NCI-H1694 treated with DMSO at 0.1 percent for 48 hours (cell line): ENCODE results near the gene SIPA1L3.

Source experiments
- DNase-seq: peaks from one replicate; lab custom pipeline; 2025; lab: John Stamatoyannopoulos, UW

Gene SIPA1L3

DNA sequence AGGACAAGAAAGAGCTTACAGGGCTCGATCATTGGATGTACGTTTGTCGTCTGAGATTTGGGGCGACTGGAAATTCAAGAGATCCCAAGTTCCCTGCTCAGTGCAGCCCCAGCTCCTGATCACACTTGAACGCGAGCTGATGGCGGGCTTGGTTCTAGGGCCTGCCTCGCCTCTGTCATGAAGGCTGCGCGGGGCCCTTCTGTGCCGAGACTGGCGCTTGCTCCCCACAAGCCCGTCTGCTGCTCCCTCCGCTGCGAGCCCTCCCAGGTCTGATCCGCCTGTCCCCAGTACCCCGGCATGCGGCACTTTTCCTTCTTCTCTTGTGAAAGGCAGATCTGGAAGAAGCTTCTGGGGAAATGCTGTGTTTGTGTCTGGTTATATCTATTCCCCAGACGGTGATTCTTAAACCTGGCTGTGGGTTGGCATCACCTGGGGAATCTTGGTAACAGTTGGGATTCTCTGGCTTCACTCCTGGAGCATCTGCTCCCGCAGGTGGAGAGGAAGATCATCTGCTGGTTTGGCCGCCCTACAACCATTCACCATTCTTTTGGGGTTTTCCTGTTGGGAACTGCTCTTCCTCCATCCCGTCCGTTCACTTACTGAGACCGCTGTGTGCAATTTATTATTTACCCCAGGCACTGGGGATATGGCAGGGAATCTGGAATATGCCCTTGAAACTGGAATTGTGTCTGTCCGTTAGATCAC is 43.6 kb downstream of the SIPA1L3 start:
- no peak for DNase-seq

DNA sequence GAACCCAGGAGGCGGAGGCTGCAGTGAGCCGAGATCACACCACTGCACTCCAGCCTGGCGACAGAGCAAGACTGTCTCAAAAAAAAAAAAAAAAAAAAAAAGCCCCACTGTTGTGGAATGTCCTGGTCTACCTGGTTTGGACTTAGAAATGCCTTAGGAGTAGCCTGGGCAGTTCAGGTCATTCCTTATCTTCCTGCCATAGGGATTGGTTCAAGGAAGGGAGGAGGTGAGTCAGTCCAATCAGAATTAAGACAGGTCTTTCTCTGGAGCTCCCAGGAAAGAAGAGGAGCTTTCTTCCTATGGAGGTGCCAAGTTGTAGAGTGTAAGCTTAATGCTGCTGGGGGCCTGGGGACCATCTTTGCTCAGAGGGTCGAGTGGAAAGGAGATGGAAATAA is 44.8 kb downstream of the SIPA1L3 start:
- no peak for DNase-seq

DNA sequence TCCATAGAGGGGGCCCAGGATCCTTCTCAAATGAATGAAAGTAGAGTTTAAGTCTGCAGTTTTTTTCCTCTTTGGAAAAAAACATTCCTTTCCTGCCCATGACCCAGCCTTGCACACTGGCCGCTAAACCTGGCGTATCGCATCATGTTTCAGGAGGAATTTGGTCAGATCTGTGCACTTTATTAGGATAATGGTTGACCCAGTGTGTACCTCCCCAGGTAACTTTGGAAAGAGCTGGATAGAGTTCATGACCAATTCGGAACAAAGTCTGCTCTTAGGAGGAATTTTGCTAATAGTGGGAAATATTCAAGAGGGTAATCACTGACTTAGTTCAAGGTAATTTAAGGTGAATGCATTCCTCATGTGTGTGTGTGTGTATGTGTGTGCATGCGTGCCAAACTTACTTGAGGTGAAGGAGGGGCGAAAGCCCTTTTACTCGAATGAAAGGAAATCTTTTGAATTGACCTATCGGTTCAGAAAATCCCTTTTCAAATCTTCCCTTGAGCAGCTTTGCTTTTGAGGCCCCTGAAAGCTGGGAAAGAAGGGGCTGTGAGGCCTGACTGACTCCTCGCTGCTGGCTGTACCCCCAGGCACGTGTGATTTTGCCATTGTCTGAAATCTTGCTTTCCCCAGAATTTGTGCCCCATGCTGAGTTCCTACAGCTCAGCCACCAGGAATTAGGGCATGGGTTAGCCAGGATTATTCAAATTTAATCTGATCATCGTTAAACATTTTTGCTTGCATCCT is 46.3 kb downstream of the SIPA1L3 start:
- DNase-seq: no peak

DNA sequence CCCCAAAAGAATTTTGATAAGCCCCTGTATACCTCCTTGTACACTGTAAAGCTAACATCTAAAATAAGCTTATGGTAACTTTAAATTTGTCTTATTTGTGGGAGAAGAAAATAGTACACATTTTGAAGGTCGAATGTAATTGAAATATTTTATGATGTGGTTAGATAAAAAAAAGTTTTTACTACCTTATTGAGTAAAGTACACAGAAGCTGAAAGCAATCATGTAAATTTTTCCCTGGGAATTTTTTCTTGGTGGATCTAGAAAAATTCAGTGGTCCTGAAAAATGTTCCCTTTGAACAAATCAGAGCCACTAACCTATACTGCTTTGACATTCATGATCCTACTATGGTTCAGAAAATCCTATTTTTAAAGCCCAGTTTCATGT is 46.9 kb downstream of the SIPA1L3 start:
- no peak for DNase-seq

DNA sequence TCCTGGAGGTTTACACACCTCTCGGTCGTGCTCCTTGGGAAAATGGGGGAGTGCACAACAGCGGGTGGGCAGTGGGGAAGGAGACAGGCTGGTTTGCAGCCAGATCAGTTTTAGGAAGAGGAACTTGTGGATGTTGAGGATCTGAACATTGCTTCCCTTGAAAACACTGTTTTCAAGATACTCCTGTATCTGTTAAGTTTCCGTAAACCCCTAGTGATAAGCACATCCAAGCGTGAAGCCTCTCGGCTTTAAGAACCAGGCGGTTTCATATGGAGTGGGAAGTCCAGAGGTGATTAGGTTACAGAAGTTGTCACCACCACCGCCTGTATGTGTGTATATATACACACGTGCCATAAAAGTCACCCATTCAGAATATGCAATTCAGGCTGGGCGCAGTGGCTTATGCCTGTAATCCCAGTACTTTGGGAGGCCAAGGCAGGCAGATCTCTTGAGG is 47.4 kb downstream of the SIPA1L3 start:
- no peak for DNase-seq

DNA sequence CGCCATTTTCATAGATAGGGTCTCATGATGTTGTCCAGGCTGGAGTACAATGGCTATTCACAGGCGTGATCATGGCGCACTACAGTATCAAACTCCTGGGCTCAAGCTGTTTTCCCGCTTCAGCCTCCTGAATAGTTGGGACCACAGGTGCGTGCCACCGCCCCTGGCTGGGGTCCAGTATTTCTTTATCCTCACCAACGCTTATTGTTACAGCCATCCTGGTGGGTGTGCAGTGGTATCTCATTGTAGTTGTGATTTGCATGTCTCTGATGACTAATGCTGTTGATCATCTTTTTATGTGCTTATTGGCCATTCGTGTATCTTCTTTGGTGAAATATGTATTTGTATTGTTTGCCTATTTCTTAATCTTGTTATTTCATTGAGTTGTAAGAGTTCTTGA is 49.0 kb downstream of the SIPA1L3 start:
- DNase-seq: no peak

DNA sequence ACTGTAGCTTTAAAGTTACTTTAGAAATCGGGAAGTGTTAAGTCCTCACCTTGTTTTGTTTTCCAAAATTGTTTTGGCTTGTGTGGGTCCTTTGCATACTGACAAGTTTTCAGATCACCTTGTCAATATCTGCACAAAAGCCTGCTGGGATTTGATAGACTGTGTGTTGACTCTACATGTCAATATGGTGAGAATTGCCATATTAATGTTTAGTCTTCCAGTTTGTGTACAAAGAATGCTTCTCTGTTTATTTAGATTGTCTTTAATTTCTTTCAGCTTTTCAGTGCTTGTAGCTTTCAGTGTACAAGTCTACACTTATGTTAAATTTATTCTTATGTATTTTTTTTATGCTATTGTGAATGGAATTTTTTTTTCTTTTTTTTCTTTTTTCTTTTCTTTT is 50.2 kb downstream of the SIPA1L3 start:
- no peak for DNase-seq

DNA sequence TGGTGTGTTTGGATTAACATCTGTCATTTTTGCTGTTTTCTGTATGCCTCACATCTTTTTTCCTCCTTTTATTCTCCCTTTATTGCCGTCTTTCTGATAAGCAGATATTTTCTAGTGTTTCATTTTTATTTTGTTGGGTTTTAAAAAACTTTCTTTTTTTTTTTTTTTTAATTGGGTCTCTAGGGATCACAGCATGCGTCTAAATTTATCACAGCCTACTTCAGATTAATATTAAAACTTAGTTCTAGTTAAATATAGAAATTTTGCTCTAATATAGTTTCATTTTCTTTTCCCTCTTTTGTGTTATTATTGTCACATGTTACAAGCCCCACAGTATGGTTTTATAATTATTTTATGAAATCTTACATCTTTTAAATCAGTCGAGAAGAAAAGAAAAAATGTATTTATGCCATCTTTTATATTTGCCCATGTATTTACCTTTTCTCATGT is 52.7 kb downstream of the SIPA1L3 start:
- no peak for DNase-seq

DNA sequence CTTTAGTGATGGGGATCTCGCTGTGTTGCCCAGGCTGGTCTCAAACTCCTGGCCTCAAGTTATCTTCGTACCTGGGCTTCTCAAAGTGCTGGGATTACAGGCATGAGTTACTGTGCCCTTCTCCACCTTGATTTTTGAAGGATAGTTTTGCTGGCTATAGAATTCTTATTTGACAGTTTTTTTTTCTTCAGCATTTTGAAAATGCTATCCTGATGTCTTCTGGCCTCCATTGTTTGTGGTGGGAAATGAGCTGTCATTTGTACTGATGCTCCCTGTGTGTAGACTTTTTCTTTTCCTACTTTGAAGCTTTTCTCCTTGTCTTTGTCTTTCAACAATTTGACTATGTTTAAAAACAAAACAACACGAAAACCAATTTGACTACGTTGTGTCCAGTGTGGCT is 54.2 kb downstream of the SIPA1L3 start:
- DNase-seq: no peak

DNA sequence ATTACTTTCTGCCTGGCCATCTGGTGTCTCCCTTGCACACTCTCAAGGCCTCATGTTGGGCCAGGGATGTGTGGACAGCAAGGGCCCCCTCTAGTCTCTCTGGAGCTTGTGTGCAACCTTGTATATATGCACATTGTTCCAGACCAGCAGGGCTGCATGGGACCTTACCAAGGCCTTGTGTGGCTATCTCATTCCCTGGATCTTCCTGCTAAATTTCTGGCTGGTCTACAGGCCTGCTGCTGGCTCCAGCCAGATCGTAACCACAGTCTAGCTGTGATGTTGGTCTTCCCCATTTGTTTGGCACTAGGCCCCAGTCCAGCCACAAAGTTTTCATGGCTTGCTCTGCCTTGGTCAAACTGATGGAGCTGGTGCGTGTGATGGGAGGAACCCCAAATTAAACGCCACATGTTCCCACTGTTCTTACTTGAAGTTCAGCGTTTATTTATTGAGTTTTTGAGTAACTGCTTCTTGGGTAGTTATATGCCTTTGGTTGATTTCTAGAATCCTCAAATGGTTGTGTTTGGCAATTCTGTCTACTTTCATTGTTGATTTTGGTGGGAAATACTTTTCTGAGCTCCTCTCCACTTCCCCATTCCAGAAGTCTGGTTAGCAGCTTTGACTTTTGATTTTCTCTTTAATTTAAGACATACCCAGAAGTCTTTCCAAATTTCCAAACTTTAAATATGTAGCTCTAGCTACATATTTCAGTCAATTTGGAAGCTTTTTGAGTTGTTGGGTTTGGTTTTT is 56.4 kb downstream of the SIPA1L3 start:
- DNase-seq: no peak

DNA sequence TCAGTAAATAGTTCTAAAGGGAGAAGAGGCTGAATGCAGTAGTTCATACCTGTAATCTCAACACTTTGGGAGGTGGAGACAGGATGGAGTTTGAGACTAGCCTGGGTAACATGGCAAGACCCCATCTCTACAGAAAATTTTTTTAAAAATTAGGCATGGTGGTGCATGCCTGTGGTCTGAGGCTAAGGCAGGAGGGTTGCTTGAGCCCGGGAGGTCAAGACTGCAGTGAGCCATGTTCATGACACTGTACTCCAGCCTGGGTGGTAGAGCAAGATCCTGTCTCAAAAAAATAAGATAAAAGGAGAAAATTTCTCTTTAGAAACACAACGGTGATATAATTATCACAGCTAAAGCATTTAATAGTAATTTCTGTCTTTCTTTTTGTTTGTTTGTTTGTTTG is 57.1 kb downstream of the SIPA1L3 start:
- DNase-seq: no peak

DNA sequence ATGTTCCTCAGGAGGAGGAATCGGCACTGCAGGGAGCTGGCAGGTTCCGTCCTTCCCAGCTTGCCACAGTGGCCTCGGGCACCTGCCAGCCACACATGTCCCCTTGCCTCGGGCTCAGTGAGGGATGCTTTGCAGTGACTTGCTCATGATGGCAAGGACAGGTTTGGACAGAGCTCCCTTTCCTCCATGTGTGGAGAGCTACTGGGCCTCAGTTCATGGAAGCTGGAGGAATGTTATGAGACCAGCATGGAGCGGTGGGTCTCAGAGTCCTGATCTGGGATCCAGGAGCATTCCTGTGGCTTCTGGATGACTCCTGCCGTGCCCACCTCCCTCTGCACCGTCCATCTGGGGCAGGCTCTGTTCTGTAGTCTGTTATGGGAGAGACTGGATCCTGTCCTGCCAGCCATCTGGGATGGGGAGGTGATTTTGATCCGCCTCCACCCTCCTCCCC is 59.2 kb downstream of the SIPA1L3 start:
- DNase-seq: peak; percentile 62

DNA sequence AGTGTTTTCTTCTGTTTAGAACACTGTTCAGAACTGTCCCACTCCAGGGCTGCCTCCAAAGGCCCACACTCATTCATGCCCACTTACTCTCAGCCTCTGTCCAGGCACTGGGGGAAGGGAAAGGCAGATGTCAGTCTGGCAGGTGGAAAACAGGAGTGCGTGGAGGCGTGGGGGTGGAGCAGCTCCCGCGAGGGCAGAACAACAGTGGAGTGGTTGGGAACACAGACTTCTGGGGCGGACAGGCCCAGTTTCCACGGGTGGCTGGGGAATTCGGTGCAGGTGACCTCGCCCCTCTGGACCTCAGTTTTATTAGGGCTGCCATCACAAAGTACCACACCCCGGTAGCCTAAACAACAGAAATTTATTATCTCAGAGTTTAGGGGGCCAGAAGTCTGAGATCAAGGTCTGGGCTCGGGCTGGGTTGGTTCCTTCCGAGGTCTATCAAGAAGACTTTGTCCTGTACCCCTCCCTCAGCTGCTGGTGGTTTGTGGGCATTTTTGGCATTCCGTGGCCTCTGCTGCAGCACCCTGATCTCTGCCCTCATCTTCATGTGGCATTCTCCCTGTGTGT is 59.7 kb downstream of the SIPA1L3 start:
- peak; percentile 47 for DNase-seq

DNA sequence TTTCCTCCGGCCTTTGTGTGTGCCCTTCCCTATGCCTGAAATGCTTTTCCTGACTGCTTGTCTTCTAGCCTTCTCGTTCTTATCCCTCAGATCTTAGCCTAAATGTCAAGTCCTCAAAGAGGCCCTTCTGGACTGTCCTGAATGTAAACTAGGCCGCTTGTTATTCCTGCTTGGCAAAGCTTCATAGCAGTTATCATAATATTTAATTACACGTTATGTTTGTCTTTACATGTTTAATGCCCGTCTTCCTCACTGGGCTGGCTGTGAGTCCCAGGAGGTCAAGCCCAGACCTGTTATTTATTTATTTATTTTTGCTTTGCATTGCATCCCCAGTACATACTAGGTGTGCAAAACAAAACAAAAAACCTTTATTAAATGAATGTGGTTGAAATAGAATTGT is 62.7 kb downstream of the SIPA1L3 start:
- no peak for DNase-seq

DNA sequence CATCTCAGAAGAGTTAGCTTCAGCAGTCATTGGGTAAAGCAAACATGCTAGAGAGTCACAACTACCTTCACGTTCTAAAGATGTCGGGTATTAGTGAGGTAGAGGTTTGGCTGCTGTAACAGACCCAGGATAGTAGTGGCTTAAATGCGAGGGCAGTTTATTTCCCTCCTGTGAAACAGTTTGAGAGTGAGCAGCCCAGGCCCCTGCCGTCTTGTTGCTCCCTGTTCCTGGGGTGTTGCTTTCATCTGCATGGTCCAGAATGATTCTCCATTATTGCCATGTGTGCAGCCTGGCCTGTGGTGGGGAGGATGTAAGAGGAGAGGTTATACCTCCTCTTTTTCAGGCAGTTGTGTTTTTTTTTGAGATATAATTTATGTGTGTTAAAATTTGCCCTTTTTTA is 63.7 kb downstream of the SIPA1L3 start:
- DNase-seq: no peak

DNA sequence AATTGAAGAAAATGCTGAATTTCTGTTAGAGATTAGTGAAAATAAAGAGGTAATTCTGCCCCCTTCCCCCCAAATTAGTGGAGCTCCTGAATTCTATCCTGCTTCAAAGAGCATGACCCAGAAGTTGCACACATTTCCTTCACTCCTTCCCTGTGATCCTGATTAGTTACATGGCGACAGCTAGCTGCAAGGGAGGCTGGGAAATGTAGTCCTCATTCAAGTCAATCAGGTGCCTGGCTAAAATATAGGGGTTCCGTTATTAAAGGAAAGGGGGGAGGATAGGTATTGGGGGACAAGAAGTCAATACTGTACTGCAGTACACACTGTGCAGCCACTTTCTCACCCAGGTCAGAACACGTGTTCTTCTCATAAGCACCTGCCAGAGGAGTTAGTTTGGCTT is 65.8 kb downstream of the SIPA1L3 start:
- DNase-seq: no peak

DNA sequence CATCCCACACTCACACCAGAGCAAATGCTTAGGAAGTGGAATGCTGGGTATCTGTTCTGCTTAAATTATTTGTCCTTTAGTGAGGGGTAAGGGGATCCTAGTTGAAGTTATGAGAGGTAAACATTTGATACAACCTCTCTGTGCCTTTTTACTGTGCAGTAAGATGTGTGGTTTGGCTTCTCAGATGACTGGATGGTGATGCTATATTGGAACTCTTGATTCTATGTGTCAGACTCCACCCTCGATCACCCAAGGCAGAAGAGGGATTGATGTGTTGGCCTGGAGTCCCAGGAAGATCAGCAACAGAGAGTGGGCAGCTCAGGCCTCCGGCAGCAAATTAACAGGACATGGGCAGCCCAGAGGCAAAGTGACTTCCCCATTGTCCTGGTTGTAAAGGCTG is 66.7 kb downstream of the SIPA1L3 start:
- DNase-seq: no peak

DNA sequence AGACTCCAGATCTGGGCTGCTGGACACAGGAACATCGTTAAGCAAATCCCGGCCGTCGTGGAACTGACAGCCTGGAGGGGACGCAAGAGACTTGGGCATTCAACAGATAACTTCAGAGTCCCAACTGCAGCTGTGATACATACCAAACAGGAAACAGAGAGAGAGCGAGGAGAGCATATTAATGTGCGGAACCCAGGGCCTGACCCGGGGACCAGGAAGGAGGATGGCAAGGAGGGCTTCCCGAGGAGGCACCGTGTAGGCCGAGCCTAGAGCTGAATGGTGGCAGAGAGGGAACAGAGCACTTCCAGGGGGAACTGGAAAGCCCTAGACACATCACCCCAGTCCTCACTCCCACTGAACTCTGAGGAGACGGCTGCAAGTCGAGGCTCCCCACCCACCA is 68.1 kb downstream of the SIPA1L3 start:
- DNase-seq: no peak

DNA sequence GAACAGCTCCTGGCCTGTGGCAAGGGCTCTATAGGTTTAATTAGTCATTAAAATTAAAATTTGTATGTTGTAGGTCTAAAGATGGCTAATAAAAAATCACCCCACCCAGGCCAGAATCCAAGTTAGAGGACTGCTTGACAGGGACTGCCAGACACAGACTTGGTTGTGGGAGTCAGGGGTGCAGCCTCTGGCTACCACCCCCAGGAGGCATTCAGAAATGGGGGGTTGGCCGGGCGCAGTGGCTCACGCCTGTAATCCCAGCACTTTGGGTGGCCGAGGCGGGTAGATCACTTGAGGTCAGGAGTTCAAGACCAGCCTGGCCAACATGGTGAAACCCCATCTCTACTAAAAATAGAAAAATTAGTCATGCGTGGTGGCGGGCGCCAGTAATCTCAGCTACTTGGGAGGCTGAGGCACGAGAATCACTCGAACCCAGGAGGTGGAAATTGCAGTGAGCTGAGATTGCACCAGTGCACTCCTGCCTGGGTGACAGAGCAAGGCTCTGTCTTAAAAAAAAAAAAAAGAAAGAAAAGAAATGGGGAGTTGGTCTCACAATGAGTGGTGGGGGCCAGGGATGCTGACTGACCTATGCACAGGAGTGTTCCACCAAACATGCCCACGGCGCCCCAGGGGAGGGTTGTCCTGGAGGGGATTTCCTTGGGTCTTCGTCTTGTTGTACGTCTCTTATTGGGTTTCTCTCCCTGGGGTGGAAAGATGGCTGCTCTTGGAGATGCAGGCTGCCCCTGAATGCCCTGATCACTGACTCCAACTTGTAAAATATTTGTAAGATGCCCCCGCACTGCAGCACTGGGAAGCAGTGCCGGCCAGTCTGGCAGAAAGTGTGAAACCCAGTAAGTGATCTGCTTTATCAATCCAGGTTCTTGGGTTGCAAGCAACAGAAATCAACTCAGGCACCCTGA is 68.8 kb downstream of the SIPA1L3 start:
- DNase-seq: no peak

DNA sequence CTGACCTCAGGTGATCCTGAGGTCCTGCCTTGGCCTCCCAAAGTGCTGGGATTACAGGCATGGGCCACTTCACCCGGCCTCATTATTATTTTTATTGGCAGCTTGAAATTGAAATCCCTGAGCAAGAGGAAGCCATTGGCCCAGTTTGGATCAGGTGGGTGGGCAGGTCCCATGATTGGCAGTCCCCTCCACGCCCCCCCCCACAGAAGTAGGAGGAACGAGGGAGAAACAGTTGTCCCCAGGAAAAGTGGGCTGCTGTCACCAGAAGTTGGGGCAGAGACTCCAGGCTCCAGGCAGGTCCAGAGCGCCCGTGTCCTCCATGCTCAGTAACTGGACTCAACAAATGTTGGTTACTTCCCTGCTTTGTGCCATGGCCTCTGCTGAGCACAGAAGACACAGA is 70.4 kb downstream of the SIPA1L3 start:
- no peak for DNase-seq

DNA sequence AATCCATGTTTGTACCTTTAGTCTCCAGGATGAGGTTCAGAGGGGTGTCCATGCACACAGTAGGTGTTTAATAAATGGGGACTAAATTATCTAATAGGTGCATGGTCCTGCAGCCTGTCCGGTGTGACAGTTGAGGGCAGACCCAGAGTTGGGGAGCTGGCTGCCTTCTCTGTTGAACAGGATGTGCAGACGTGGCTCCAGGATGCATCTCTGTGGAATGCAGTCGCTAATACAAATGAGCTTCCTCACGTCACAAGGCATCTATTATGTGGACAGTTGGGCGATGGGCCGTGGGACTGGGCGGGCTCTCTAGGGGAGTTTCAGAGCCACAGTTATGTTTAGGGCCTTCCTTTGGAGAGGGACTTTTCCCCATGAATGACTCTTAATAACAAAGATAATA is 71.0 kb downstream of the SIPA1L3 start:
- no peak for DNase-seq
